ENCODE results near the gene GCK.

The GCK gene

DNA sequence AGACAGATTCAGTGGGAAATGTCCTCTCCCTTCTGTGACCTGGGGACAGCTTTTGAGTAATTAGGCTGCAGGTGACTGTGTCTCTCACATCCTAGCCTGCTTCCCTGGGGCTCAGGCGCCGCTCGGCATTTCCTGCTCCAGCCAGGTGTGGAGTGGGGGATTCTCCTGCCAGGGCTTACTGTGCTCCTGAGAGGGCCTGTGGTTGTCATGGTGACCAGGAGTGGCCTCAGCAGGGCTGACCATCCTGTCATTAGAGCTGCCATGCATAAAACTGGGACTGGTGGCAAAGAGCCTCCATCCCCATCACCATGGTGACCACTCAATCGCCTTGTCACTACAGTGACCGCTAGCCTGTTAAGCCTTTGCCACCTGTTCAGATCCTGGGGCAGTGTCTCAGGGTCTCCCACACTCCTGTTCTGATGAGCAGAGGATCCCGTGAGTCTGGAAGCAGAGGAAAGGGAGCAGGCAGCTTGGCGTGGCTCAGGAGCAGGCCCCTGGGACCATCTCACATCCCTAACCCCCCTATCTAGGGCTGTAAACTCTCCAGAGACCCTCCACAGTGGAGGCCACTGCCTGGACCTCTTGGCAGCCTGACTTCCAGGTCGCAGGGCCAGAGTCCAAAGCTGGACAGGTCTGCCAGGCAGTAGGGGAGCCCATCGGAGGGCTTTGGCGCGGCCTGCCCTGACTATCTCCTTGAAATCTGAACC, at the start of gene GCK:
Gene GCK, minus strand, starts transcription at position 154 of the 707 bp plus-strand sequence. CDS start 486 bp downstream, outside the sequence.
- DNase-seq = no peak

DNA sequence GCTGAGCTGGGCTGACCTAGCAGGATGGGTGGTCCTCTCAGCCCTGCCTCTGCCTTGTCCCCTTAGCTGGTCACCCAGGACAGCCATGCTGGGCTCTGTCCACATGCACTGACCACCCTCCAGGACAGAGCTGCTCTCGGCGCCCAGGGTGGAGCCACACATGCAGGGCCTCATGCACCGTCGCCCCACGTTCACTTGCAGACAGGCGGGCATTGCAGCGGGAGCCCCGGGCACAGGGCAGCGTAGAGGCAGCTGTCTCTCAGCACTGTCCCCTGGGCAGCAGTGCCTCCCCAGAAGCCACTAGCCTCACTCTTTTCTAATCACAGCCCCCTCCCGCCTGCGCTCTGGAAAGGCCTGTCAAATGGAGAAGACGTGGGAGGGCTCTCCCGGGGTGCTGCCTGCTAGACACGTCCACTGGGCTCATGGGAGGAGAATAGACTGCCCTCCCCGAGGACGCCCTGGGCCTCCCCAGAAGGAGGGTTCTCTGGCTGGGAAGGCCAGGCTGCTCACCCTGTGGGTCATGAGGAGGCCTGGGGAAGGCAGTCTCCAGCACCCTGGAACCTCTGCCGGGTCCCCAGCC, 49.0 kb upstream of the GCK start:
- DNase-seq = no peak

DNA sequence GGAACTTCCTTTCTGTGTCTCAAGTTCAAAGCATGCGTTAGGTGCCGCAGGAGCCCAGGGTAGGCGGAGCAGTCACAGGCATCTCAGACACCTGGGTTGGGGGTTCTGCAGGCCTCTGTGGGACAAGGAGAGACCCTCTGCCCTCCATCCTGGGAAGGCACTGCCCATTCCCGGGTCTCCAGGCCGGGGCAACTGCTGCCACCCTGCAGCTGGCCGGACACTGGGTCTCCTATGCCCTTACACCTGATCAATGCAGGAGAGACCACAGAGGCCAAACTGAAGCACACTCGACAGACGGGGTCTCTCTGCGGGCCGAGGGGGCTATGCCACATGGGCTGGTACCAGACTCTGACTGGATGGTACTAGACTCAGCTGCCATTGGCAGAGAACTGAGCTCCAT, 48.5 kb upstream of the GCK start:
- DNase-seq = no peak

- DNase-seq = no peak
Observed at GRCh38 chr7:44236333-44236728, 47.1 kb upstream of the GCK start.

DNA sequence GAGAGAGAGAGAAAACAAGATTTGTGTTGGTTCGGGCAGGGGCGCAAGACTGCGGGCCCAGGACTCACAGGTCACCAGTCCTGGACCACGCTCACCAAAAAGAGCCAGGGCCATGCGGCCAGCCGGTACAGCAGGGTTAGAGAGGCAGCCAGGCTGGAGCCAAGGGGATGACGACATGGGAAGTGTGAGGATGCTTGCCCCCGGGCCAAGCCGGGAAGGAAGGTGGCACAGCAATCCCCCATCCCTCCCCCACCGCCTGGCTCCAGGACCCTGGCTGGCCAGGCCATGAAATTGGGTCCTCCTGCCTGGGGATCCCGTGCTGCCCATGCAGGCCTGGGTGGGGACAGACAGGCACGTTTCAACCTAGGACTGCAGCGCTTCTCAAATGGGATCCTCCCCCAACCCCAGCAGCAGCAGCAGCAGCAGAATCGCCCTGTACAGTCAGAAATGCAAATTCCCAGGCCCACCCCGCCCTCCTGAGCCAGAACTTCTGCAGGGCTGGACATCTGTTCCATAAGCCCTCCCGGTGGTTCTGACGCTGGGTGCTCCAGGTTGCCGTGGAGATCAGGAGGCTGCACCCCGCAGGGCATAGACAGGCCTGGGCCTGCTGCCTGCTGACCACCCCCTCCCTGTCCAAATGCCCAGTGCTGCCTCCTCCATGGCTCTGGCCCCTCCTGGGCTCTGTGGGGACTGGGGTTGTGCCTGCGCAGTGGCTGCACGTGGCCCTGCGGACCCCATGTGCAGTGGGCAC, 46.5 kb upstream of the GCK start:
- no peak for DNase-seq

- DNase-seq = no peak
Observed at GRCh38 chr7:44235066-44235465, 45.8 kb upstream of the GCK start.

DNA sequence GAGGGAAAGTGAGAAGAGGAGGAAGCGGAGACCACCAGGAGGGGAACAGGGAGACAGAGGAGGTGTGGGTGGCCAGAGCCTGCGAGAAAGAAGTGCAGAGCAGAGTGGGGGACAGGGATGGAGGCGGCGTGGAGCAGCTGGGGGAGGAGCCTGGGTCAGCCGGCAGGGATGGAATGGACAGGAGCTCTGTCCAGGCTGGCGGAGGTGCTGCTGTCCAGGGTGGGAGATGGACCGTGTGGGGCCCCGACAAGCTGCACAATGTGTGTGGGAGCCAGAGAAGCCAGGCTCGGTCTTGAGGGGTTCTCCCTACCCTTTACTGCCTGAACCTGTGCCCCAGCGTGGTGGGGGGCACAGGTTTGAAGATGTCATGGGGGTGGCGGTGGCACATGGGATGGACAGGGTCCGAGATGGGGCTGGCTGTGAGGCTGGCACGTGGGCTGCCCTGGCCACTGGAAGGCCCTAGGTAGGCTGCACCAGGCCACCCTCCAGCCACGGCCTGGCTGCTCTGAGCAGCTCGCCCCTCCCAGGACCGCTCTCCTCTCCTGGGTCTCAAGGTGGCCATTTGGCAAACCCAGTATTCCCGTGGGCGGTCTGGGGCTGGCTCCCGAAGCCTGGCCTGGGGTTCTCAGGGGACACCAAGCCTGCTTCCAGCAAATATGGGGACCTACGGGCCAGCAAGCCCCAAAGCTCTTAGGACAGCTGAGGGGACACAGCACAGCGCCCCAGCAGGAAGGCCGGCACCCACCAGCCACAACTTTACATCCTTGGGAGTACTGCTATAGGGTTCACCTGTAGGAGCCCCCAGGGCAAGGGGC, 43.9 kb upstream of the GCK start:
- DNase-seq = no peak

DNA sequence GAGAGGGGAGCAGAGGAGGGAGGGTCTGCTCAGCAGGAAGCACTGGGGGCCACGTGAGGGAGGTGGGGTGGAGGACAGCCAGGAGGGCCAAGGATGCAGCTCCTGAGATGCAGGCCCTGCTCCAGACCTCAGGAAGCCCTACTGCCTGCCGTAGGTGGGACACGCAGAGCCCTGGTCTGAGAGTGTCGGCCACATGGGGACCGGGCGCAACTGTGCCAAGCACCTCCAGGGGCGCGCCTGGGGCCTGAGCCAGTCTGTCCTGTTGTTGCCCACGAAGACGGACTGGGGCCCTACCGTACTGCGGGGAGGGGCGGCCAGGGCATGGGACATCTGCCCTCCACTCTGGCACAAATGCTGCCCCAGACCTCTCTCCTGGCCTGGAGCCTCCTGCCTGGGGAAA, 43.2 kb upstream of the GCK start:
- no peak for DNase-seq

GRCh38 chr7:44231088-44231487, 41.8 kb upstream of the GCK start:
- no peak for DNase-seq

- no peak for DNase-seq
Observed at GRCh38 chr7:44230286-44230685, 41.0 kb upstream of the GCK start.

DNA sequence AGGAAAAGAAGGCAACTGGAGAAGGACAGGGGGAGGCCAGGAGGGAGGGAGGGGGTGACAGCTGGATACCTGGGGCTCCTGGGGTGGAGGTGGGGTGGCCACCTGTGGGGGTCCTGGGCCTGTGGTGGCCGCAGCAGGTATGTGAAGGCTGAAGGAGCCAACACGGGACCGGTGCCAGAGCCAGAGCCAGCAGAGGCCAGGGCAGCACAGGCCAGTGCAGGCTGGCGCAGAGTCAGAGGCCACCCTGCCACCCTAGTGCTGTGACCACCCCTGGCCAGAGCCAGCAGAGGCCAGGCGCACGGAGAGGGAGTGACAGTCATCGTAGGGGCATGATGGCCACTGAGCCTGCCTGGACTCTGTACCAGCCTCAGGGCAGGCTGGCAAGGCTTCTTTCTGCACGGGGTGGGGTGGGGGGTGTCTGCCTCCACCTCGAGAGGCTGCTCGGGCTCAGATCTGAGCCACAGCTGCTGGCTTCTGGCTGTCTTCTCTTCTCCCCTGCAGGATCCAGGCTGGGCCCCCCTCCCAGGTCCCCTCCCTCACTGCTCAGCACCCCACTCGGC, 40.4 kb upstream of the GCK start:
- DNase-seq = no peak

- DNase-seq = no peak
Observed at GRCh38 chr7:44228571-44229350, 39.5 kb upstream of the GCK start.

DNA sequence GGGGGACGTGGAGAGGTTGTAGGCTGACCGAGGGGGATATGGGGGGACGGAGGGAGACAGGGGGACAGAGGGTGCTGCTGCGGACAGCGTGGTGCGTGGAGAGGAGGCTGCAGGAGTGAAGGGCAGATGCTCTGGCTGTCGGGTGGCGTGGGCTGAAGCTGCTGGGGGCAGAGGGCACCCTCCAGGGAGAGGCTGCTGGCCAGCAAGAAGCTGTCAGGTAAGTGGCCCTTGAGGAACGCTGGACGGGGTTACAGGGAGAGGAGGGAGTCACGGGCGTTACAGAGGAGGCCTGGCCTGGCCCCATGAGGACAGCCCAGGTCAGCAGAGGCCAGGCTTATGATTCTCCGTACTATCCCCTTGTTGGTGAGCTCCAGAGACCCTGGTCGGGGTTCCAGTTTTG, 38.7 kb upstream of the GCK start:
- DNase-seq = no peak

DNA sequence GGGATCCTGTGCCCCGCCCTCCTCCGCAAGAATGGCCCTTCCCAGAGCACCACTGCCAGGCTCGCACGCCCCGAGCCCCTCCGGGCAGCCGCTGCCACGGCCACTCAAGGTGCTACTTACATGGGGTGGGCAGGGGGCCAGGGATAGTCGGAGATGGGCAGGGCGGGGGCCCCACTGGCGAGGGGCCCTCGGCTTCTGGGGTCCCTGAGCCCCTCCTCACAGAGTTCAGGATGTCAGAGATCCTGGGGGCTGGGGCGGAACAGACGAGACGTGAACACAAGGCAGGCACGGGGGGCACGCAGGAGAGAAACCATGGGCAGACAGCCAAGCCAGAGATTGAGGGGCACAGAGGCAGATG, 37.1 kb upstream of the GCK start:
- DNase-seq = no peak

DNA sequence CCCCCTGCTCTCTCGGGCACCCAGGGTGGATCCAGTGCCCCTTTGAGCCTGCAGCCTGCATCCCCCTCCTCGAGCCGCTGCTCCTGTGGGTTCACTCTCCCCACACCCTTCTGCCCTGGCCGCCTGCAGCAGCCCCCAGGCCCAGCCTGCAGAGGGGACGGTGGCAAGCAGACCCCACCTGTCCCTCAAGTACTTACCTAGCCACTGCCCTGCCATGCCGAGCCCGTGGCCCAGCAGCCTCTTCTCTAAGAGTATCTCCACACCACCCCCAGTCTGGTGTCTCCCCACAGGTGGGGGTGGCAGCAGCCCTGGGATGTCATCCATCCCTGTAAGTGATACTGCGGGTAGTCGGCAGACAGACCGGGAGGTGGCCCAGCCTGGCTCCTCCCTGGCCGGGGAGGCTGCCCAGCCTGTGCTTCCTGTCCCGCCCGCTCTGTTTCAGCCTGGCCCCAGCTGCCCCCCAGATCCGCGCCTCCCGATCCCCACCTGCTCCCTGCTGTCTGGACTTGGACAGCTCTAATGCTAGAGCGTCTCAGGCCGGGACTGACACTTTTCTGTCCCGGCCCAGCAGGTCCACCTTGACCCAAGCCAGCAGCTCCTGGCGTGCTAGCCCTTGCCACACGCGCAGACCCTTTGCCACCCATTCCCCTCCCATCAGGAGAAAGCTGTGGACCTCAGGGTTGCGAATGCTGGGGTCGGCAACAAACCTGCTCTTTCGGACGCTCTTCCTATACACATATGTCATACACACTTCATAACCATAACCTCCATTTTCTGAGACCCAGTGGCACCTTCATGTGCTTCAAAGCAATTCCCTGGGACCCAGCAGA, 36.5 kb upstream of the GCK start:
- DNase-seq = no peak

- DNase-seq = no peak
Observed at GRCh38 chr7:44224974-44225565, 35.8 kb upstream of the GCK start.

- DNase-seq = no peak
Observed at GRCh38 chr7:44224080-44224973, 35.1 kb upstream of the GCK start.

DNA sequence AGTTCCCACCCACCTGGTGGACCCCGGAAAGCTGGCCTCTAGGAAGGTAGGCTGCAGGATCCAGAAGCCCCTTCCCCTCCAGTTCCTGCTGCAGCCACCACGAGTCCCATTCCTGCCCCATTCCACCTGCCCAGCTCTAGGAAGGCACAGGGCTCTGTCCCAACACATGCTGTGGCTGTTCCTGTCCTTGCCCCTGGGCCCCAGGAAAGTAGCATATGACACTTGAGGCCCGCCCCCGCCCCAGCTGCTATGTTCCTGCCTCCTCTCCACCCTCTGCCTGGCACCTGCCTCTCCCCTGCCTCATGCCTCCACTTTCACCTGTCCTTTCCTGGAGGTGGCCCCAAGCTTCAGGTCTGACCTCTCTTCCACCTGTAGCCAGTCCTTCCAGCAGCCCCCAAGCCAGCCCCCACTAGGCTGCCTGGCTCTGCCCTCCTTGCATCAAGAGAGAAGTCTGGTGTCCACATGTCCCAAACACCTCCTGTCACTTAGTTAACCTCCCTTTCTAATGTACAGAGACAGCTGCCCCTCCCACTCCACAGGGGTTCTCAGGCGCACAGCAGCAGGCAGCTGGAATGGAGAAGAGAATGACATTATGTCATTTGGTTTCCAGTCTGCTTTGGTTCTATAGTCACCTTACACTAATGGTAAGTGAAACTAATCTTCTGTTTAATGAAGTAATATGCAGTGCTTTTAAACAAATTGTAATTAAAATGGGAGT, 34.3 kb upstream of the GCK start:
- DNase-seq = no peak

DNA sequence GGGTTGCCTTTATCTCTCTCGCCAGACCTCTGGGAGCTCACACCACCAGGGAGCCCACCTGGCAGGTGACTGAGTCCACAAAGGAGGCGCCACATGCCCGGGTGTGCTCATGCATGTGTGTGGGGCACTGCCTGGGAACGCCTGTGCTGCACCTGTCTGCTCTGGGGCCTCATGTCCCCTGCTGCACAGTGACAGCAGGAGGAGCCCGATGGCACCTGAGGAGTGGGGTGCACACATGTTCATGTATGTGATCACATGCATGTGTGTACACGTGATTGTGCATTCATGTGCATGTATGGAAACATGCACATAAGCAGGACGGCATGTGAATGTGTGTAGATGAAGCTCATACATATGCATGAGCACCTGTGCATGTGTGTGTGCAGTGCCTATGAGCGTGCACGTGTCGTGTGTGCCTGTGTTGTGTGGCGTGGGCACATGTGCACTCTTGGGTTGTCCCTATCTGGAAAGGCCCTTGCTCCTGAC, 33.6 kb upstream of the GCK start:
- DNase-seq = no peak
